ENCODE data around the gene GPR25.

- TF ChIP-seq POLR2A (IDR thresholded peaks at IDR 0.05) (no peak), CTCF (IDR thresholded peaks at IDR 0.05) (no peak)
These were observed 24.5 kb downstream of the GPR25 start for GRCh38 chr1:200897259-200897658.

All from testis (tissue), 2 donors.